Spleen (tissue), 7 donors: ENCODE measurements around the gene DKK3.

Experiments used
- CTCF ChIP-seq, 11 experiments: fragments of 200-600 bp in 7 of 11; fragments of 450-650 bp in 4 of 11; sonication (generic) in 4 of 11; IDR thresholded peaks in 8 of 11; conservative IDR thresholded peaks in 3 of 11; 1 replicate in 7 of 11; 2 replicates in 4 of 11; pipeline versions ENCODE4 v1.4.0 to v1.8.0; 2016 to 2021; ENCODE audit warnings: antibody characterized with exemption in 11 of 11, inconsistent platforms in 4 of 11, mild to moderate bottlenecking in 1 of 11
- POLR2A ChIP-seq, 3 donors: fragments of 450-650 bp; IDR thresholded peaks; one replicate each; pipeline ENCODE4 v1.5.1; 2017; ENCODE audit warnings: antibody characterized with exemption in 3 of 3, mild to moderate bottlenecking in 1 of 3
- POLR2AphosphoS5 ChIP-seq, 3 donors: sonication (generic); formaldehyde crosslinking; IDR thresholded peaks; one replicate each; pipeline ENCODE4 v1.5.1; 2017; ENCODE audit warnings: antibody characterized with exemption in 3 of 3
- donor health status: DM: no; HTN: no; CAD: no; lungs with moderate emphysema.
- donor health status: DM: no; HTN: no; CAD: no.
- donor health status: DM: no; HTN: no; CAD: no.

GRCh38 chr11:12023015-12023414 lies 14.6 kb upstream of the DKK3 start:
- no peak for TF ChIP-seq CTCF (IDR thresholded peaks at IDR 0.05 in 8 of 11, conservative IDR thresholded peaks at IDR 0.05 in 3 of 11)
- TF ChIP-seq POLR2AphosphoS5 (IDR thresholded peaks at IDR 0.05) = no peak
- TF ChIP-seq POLR2A (IDR thresholded peaks at IDR 0.05) = no peak
